Thymus (tissue), 14 donors: ENCODE measurements around the gene MS4A4A. TPM values are rescaled to one million over a fixed set of nuclear protein-coding genes. Genes with fewer than 3 reads are reported as not detected.

Experiments used
- DNase-seq, 9 donors: peaks; one replicate each; pipeline ENCODE4 v3.0.0-alpha.2; 2013; ENCODE audit warnings: low spot score in 9 of 9, low read depth in 6 of 9, missing footprints in 1 of 9
- H3K27ac ChIP-seq, 2 donors: one replicate each; pipeline ENCODE4 v1.5.1; 2013; ENCODE audit warnings: control low read depth in 1 of 2, low read depth in 1 of 2, low read length in 1 of 2, mild to moderate bottlenecking in 1 of 2, moderate library complexity in 1 of 2
- H3K27me3 ChIP-seq, 2 donors: one replicate each; pipeline ENCODE4 v1.5.1; 2013; ENCODE audit warnings: low read length in 1 of 2; ENCODE audit not compliant: control insufficient read depth in 2 of 2, insufficient read depth in 1 of 2
- H3K36me3 ChIP-seq, 2 donors: one replicate each; pipeline ENCODE4 v1.5.1; 2013; ENCODE audit warnings: low read length in 1 of 2, mild to moderate bottlenecking in 1 of 2, moderate library complexity in 1 of 2; ENCODE audit not compliant: control insufficient read depth in 2 of 2, insufficient read depth in 2 of 2
- H3K4me1 ChIP-seq, 2 donors: one replicate each; pipeline ENCODE4 v1.5.1; 2013; ENCODE audit warnings: low read length in 2 of 2; ENCODE audit not compliant: control insufficient read depth in 2 of 2, insufficient read depth in 2 of 2
- H3K4me3 ChIP-seq, 2 donors: one replicate each; pipeline ENCODE4 v1.5.1; 2013; ENCODE audit warnings: low read length in 2 of 2, control low read depth in 1 of 2, mild to moderate bottlenecking in 1 of 2
- H3K9me3 ChIP-seq, 2 donors: one replicate each; pipeline ENCODE4 v1.5.1; 2013; ENCODE audit warnings: low read length in 1 of 2, mild to moderate bottlenecking in 1 of 2; ENCODE audit not compliant: control insufficient read depth in 2 of 2, insufficient read depth in 1 of 2
- WGBS: extraction: QIAGEN DNeasy Blood & Tissue Kit; methylation state at CpG from one replicate; pipeline ENCODE4 v1.1.7; 2013; 5-methylcytosine and 5-hydroxymethylcytosine counted together
- long read RNA-seq, 10 donors: transcript quantifications; one replicate each; lab custom pipeline, GENCODE V29; 2026
- polyA plus RNA-seq: library from polyadenylated mRNA; stranded (reverse); fragments of 200-250 nt; gene quantifications from one replicate; pipeline ENCODE4 v1.2.3, GENCODE V29; 2013
- total RNA-seq: library from RNA; stranded (reverse); fragments of 120-200 nt; gene quantifications from one replicate; pipeline ENCODE4 v1.2.4, GENCODE V29; 2013
- donor health status: healthy.

MS4A4A gene
- 14.1 TPM for total RNA-seq
- polyA plus RNA-seq, result 55.6 TPM
- long read RNA-seq, donor 1, result 0 reads
- long read RNA-seq, donor 2, result 0 reads
- long read RNA-seq, donor 3, partial matches to known transcripts, result 27 of 32 reads
- long read RNA-seq, donor 3, other reads (novel, unspliced or antisense), result 0 of 32 reads
- long read RNA-seq, donor 4, partial matches to known transcripts, result 0 of 3 reads
- long read RNA-seq, donor 4, other reads (novel, unspliced or antisense), result 0 of 3 reads
- long read RNA-seq, donor 5, transcript MS4A4A-201 (7 exons, 1,604 nt), result major isoform, 11 of 149 reads
- long read RNA-seq, donor 5, partial matches to known transcripts, result 137 of 149 reads
- long read RNA-seq, donor 5, other reads (novel, unspliced or antisense), result 0 of 149 reads
- long read RNA-seq, donor 6, transcript MS4A4A-201 (7 exons, 1,604 nt), result major isoform, 5 of 5 reads
- long read RNA-seq, donor 6, partial matches to known transcripts, result 0 of 5 reads
- long read RNA-seq, donor 6, other reads (novel, unspliced or antisense), result 0 of 5 reads
- long read RNA-seq, donor 7, transcript MS4A4A-201 (7 exons, 1,604 nt), result major isoform, 5 of 87 reads
- long read RNA-seq, donor 7, partial matches to known transcripts, result 80 of 87 reads
- long read RNA-seq, donor 7, other reads (novel, unspliced or antisense), result 0 of 87 reads
- long read RNA-seq, donor 8, transcript MS4A4A-201 (7 exons, 1,604 nt), result major isoform, 8 of 12 reads
- long read RNA-seq, donor 8, partial matches to known transcripts, result 0 of 12 reads
- long read RNA-seq, donor 8, other reads (novel, unspliced or antisense), result 0 of 12 reads
- long read RNA-seq, donor 9, partial matches to known transcripts, result 6 of 10 reads
- long read RNA-seq, donor 9, other reads (novel, unspliced or antisense), result 0 of 10 reads
- long read RNA-seq, donor 10, transcript MS4A4A-201 (7 exons, 1,604 nt), result major isoform, 5 of 21 reads
- long read RNA-seq, donor 10, partial matches to known transcripts, result 6 of 21 reads
- long read RNA-seq, donor 10, other reads (novel, unspliced or antisense), result 10 of 21 reads

DNA sequence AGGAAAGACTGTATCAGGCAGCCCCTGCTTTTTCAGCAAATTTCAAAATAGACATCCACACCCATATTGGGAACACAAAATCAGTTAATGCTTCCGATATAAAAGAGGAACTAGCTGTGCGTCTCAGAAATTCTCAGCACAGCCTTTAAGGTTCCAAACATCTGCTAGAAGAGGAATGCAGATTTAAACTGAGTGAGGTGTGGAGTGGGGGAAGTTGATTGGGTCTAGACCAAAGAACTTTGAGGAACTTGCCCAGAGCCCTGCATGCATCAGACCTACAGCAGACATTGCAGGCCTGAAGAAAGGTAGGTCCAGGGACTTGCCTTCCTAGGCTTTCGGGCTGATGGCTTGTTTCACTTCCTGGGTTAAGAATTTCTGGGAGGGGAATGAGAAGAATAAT, at the start of gene MS4A4A:
MS4A4A (plus strand) TSS at position 255 of the 400 bp plus-strand sequence; CDS start at position 265, 10 bp downstream.
- H3K27ac ChIP-seq, result no peak within 1 kb of the TSS
- no peaks in the 10 kb centered on the region for H3K4me1 ChIP-seq
- WGBS, result 26% methylated on average over 3 of the region's 3 CpGs
- no peaks in the 10 kb centered on the region for H3K36me3 ChIP-seq
- peak in 1 of 9 donors; percentile 19 for DNase-seq
- H3K27me3 ChIP-seq, result no peaks in the 10 kb centered on the region
- H3K9me3 ChIP-seq, result no peaks in the 10 kb centered on the region
- no peak within 1 kb of the TSS for H3K4me3 ChIP-seq

DNA sequence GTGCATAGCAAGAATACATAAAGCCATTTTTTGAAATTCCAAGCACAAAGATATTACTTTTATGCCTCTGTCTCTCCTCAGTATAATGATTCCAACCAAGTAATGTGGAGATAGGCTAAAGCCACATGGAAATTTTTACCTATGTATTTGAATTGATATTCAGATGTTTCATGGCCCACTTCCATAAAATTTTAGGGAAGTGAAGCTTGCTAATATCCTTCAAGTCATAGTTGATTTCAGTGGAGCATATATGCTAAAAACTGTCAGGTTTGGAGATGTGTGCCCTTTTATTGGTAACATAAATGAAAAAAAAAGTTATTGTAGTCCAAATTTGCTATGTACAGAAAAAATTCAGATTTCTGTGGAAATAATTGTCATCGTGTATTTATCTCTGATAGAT, 49.8 kb upstream of the MS4A4A start:
- H3K27me3 ChIP-seq, result no peaks in the 10 kb centered on the region
- H3K9me3 ChIP-seq, result no peaks in the 10 kb centered on the region
- no peaks in the 10 kb centered on the region for H3K36me3 ChIP-seq
- no peak for DNase-seq
- no peak overlapping the region for H3K27ac ChIP-seq
- WGBS, result 91% methylated on average over 1 of the region's 1 CpG
- no peaks in the 10 kb centered on the region for H3K4me1 ChIP-seq
- H3K4me3 ChIP-seq, result no peak overlapping the region

DNA sequence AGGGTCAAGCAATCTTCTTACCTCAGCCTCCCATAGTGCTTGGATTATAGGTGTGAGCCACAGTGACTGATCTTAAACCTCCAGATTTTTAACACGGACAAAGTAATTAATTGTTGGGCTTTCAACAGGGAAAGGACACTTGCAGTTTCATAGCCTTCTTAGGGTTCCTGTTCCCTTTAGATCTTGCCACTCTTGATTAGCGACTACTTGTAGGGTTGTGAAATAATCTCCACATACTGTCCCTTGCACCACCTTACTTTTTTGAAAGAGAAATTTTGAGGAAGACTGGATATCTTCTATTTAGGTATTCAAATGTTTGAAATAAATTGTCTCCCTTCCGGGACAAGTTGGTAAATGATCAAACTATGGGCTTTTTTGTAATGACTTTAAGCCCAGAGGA, 45.1 kb upstream of the MS4A4A start:
- Histone ChIP-seq H3K27ac (no peak overlapping the region), H3K4me1 (no peaks in the 10 kb centered on the region), H3K36me3 (no peaks in the 10 kb centered on the region), H3K27me3 (no peaks in the 10 kb centered on the region), H3K4me3 (no peak overlapping the region), H3K9me3 (no peaks in the 10 kb centered on the region)
- DNase-seq, result no peak
- 93% methylated on average over 3 of the region's 3 CpGs for WGBS

DNA sequence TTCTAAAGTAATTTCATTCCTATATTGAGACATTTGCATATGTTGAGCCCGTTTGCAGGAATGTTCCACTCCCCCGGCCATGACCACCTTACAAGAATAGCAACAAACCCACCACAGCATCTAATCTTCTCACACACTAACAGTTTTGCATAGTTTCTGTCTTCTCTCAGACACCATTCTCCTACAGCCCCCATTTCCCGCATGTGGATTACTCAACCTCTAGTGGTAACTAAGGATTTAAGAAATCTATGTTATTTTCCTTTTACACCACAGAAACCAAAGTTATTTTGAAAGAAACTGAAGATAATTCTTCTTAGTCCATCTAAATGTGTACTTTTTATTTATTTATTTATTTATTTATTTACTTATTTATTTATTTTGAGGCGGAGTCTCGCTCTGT, 39.8 kb upstream of the MS4A4A start:
- WGBS, result 95% methylated on average over 5 of the region's 5 CpGs
- Histone ChIP-seq H3K9me3 (no peaks in the 10 kb centered on the region), H3K27ac (no peak overlapping the region), H3K4me3 (no peak overlapping the region), H3K4me1 (no peaks in the 10 kb centered on the region), H3K36me3 (no peaks in the 10 kb centered on the region), H3K27me3 (no peaks in the 10 kb centered on the region)
- no peak for DNase-seq

DNA sequence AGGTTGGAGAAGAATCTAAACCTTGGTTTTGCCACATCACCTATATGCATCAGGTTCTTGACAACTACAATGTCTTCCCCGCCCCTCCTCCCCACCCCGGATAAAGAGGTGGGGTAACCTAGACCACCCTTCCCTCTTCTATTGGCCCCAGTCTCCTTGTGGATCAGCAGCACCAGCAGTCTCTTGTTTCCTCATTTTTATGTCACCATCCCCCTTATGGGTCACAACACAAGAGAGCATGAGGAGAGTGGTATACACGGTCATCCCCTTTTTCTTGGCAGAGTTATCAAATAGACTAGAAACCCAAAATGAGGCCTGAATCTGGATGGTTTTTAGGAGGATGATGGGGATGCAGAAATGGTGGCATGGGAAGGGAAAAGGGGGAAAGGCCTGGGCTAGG, 38.7 kb upstream of the MS4A4A start:
- no peaks in the 10 kb centered on the region for H3K9me3 ChIP-seq
- no peak overlapping the region for H3K4me3 ChIP-seq
- no peaks in the 10 kb centered on the region for H3K27me3 ChIP-seq
- no peak overlapping the region for H3K27ac ChIP-seq
- no peak for DNase-seq
- no peaks in the 10 kb centered on the region for H3K36me3 ChIP-seq
- no peaks in the 10 kb centered on the region for H3K4me1 ChIP-seq
- 97% methylated on average over 3 of the region's 3 CpGs for WGBS

DNA sequence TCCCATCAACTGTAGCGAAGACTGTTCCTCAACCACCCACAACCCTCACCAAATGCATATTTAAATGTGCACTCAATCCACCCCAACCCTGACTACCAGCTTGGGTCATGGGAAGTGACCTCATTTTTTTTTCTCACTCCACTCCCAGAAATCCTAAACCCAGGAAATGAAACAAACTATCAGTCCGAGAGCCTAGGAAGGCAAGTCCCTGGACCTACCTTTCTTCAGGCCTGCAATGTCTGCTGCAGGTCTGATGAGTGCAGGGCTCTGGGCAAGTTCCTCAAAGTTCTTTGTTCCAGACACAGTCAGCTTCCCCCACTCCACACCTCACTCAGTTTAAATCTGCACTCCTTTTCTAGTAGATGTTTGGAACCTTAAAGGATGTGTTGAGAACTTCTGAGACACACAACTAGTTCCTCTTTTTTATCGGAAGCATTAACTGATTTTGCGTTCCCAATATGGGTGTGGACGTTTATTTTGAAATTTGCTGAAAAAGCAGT, 37.7 kb upstream of the MS4A4A start, which contains the start of gene MS4A4E:
MS4A4E (minus strand) TSS at position 398 of the 500 bp plus-strand sequence. CDS start 13,082 bp downstream, outside the sequence.
- H3K36me3 ChIP-seq, result no peaks in the 10 kb centered on the region
- no peaks in the 10 kb centered on the region for H3K9me3 ChIP-seq
- no peak within 1 kb of the TSS for H3K4me3 ChIP-seq
- 46% methylated on average over 5 of the region's 5 CpGs for WGBS
- DNase-seq, result no peak
- no peaks in the 10 kb centered on the region for H3K4me1 ChIP-seq
- H3K27ac ChIP-seq, result no peak within 1 kb of the TSS
- H3K27me3 ChIP-seq, result no peaks in the 10 kb centered on the region

DNA sequence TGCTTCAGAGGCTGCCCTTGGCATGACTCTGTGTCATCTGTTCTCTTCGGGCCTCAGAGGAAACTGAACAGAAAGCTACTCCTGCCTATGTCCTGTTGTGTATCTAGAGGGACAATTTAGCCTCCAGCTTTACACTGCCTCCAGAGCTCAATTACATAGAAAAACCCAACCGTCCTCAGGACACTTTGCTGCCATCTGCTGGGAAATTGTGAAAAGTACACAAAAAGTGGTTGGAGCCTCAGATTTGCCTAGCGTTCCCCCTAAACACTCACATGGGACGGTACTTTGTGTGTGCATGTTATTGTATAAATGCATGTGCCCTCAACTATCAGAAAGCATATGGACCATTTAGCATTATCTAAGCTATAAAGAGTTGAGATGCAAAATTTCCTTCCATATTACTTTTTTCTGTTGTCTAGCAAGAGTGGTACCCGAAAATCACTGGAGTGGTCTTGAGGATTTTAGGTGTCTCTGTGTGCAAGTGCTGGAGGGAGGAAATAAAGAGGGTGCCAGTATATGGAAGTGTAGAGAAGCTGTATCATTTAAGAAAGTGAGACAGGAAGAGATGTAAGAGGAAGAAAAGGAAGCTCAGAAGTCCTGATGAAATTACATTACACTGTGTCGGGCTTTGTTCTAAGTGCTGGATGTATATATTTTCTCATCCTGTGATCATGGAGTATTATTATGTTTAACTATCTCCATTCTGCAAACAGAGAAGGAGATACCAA, 28.8 kb upstream of the MS4A4A start:
- Histone ChIP-seq H3K9me3 (peaks cover 2 to 10% of the 10 kb centered on the region in 2 donors), H3K27me3 (no peaks in the 10 kb centered on the region), H3K4me1 (no peaks in the 10 kb centered on the region), H3K36me3 (no peaks in the 10 kb centered on the region), H3K27ac (no peak overlapping the region), H3K4me3 (no peak overlapping the region)
- WGBS, result 61% methylated on average over 6 of the region's 6 CpGs
- DNase-seq, result peak in 6 of 9 donors; percentile 4 to 50 (median 25)

DNA sequence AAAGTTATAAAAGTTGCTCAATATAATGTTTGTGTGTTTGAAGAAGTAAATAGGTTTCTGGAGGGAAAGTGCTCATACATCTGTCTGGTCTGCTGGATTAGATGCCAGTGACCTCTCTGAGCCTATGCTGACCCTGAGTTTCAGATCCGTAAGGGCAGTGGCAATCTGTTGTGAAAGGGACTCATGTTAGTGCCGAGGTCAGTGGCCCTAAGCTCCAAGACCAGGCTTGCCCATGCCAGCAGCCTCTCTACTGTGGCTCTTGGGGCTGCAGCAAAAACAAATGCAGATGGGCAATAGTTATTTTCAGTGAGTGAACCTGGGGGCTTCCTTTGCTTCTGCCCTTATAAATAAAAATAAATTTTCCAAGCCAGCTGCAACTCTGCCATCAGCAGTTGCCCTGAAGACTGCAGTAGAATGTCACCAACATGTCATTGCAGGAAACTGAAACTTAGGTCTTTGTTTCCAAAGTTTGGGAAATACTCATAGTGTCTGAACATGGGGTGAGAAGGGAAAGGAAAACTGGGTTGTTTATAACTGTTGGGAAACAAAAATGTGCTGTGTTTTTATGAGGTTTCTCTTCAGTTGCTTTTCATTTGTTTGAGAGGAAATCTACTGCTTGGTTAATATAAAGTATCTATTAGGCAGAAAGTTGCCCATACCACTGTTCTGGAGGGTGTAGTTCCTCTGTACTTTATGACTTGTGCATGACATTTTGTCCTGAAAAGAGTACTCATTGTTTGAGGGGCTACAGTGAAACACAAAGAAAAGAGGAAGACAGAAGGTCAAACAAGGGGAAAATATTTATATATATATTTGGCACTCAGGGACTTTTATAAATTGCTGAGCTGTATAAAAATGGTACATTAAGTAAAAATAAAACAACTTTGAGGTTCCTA, 28.0 kb upstream of the MS4A4A start:
- no peak overlapping the region for H3K27ac ChIP-seq
- WGBS, result 92% methylated on average over 2 of the region's 2 CpGs
- DNase-seq, result no peak

More for the DNA sequence above, 28.0 kb upstream of the MS4A4A start:
- no peak overlapping the region for H3K4me3 ChIP-seq
- no peaks in the 10 kb centered on the region for H3K4me1 ChIP-seq
- peaks cover 2 to 10% of the 10 kb centered on the region in 2 donors for H3K9me3 ChIP-seq
- H3K27me3 ChIP-seq, result no peaks in the 10 kb centered on the region
- no peaks in the 10 kb centered on the region for H3K36me3 ChIP-seq
